Body of pancreas (tissue), 4 donors: ENCODE measurements around the gene SRRM1.

ENCODE experiments used
- CTCF ChIP-seq, 7 experiments: fragments of 450-650 bp in 4 of 7; fragments of 200-600 bp in 3 of 7; sonication (generic) in 3 of 7; IDR thresholded peaks; one replicate each; pipeline ENCODE4 v1.5.1; 2016 to 2019; ENCODE audit warnings: antibody characterized with exemption in 7 of 7
- POLR2A ChIP-seq, 3 donors: fragments of 450-650 bp; IDR thresholded peaks; one replicate each; pipeline ENCODE4 v1.6.1; 2016; ENCODE audit warnings: antibody characterized with exemption in 3 of 3, mild to moderate bottlenecking in 2 of 3

- no peak for TF ChIP-seq CTCF (IDR thresholded peaks at IDR 0.05)
- no peak for TF ChIP-seq POLR2A (IDR thresholded peaks at IDR 0.05)
Measured at GRCh38 chr1:24694380-24694843, 51.3 kb downstream of the SRRM1 start.
